Cardiac muscle cell (in vitro differentiated cells and primary cell): ENCODE results near the gene FLYWCH2. TPM values are rescaled to one million over a fixed set of nuclear protein-coding genes. Genes with fewer than 3 reads are reported as not detected.

ENCODE experiments used
- DNase-seq, 2 donors: peaks; one replicate each; pipeline versions ENCODE4 v3.0.0 to v3.0.0-alpha.2; 2010 to 2017; ENCODE audit warnings: low read depth in 1 of 2, low spot score in 1 of 2
- H3K27ac ChIP-seq: fragments of 200-600 bp; sonication (generic); 2 replicates; pipeline ENCODE4 v1.5.1; 2016
- H3K27me3 ChIP-seq: fragments of 200-600 bp; sonication (generic); 2 replicates; pipeline ENCODE4 v1.6.0; 2016; ENCODE audit warnings: control low read depth
- H3K36me3 ChIP-seq: fragments of 200-600 bp; sonication (generic); 2 replicates; pipeline ENCODE4 v1.5.1; 2016; ENCODE audit warnings: control low read depth
- H3K4me1 ChIP-seq: fragments of 200-600 bp; sonication (generic); 2 replicates; pipeline ENCODE4 v1.8.1; 2017; ENCODE audit warnings: low read depth, mild to moderate bottlenecking, mixed run types
- H3K4me3 ChIP-seq: fragments of 200-600 bp; sonication (generic); 2 replicates; pipeline ENCODE4 v1.5.1; 2016; ENCODE audit warnings: mild to moderate bottlenecking
- H3K9me3 ChIP-seq: fragments of 200-600 bp; sonication (generic); 2 replicates; pipeline ENCODE4 v1.5.1; 2017; ENCODE audit warnings: low read depth, mild to moderate bottlenecking, control low read depth
- CTCF ChIP-seq: IDR thresholded peaks from 2 replicates; pipeline ENCODE4 v1.5.1; 2012; ENCODE audit warnings: low read depth, mild to moderate bottlenecking, low read length
- polyA plus RNA-seq: library from polyadenylated mRNA; unstranded; fragments of >200 nt; fragmentation: Nextera tagmentation; extraction: Ambion mirVana; gene quantifications from 2 replicates; pipeline ENCODE4 v1.2.1, GENCODE V29; 2016
- total RNA-seq: library from RNA; depleted of rRNA; stranded (reverse); fragments of >200 nt; gene quantifications from 2 replicates; pipeline ENCODE4 v1.2.3, GENCODE V29; 2016

Gene FLYWCH2
- total and polyA plus RNA-seq, 2 experiments from 2014 or later: 66.1 to 134 TPM

- H3K27ac ChIP-seq: no peak within 1 kb of the TSS
- no peaks in the 10 kb centered on the region for H3K9me3 ChIP-seq
- peaks cover 6% of the 10 kb centered on the region for H3K36me3 ChIP-seq
- TF ChIP-seq CTCF: no peak
- no peaks in the 10 kb centered on the region for H3K27me3 ChIP-seq
- H3K4me3 ChIP-seq: peak within 1 kb of the TSS; percentile 94
- peak; percentile 99 to 100 for DNase-seq
- H3K4me1 ChIP-seq: peaks cover 11% of the 10 kb centered on the region
Observed at GRCh38 chr16:2911638-2912329, 28.8 kb downstream of the FLYWCH2 start, which contains the start of gene FLYWCH1. Gene FLYWCH1, plus strand, starts transcription at chr16:2911931. Its CDS starts 17,755 bp downstream, at chr16:2929686.

- TF ChIP-seq CTCF: no peak
- Histone ChIP-seq H3K27ac (no peak overlapping the region), H3K36me3 (peaks cover 6% of the 10 kb centered on the region), H3K9me3 (no peaks in the 10 kb centered on the region), H3K27me3 (no peaks in the 10 kb centered on the region), H3K4me3 (peak overlapping the region; percentile 94), H3K4me1 (peaks cover 8% of the 10 kb centered on the region)
- peak; percentile 44 to 79 for DNase-seq
Observed at GRCh38 chr16:2912330-2913199, 29.6 kb downstream of the FLYWCH2 start.

- no peak for DNase-seq
- no peak overlapping the region for H3K27ac ChIP-seq
- TF ChIP-seq CTCF: no peak
- H3K36me3 ChIP-seq: peaks cover 6% of the 10 kb centered on the region
- H3K4me3 ChIP-seq: no peak overlapping the region
- no peaks in the 10 kb centered on the region for H3K9me3 ChIP-seq
- no peaks in the 10 kb centered on the region for H3K27me3 ChIP-seq
- peaks cover 6% of the 10 kb centered on the region for H3K4me1 ChIP-seq
Observed at GRCh38 chr16:2913603-2914002, 30.6 kb downstream of the FLYWCH2 start.

- TF ChIP-seq CTCF: no peak
- H3K4me1 ChIP-seq: peaks cover 6% of the 10 kb centered on the region
- H3K4me3 ChIP-seq: no peak overlapping the region
- DNase-seq: no peak
- H3K9me3 ChIP-seq: no peaks in the 10 kb centered on the region
- H3K27ac ChIP-seq: no peak overlapping the region
- peaks cover 6% of the 10 kb centered on the region for H3K36me3 ChIP-seq
- H3K27me3 ChIP-seq: no peaks in the 10 kb centered on the region
Observed at GRCh38 chr16:2914233-2914632, 31.2 kb downstream of the FLYWCH2 start.

GRCh38 chr16:2915196-2915929 lies 32.3 kb downstream of the FLYWCH2 start:
- DNase-seq: no peak

More at GRCh38 chr16:2915196-2915929, 32.3 kb downstream of the FLYWCH2 start:
- no peak for TF ChIP-seq CTCF
- Histone ChIP-seq H3K4me1 (peaks cover 6% of the 10 kb centered on the region), H3K27ac (no peak overlapping the region), H3K36me3 (peaks cover 6% of the 10 kb centered on the region), H3K4me3 (no peak overlapping the region), H3K27me3 (no peaks in the 10 kb centered on the region), H3K9me3 (no peaks in the 10 kb centered on the region)
